Loucy (cell line): ENCODE data around the gene ZC3H12C.
A peak's percentile ranks its signal among the peaks of the same experiment; 100 is the strongest.
"Not testable (repeated sequence)": the region's sequence is repeated elsewhere in the genome, so short reads cannot be mapped to it uniquely, and the experiment has no call there.

ENCODE experiments used
- H2AFZ ChIP-seq: fragments of 200-600 bp; sonication (generic); 2 replicates; pipeline ENCODE4 v1.6.0; 2016; ENCODE audit warnings: antibody characterized with exemption, mild to moderate bottlenecking, low read length, moderate library complexity
- H3F3A ChIP-seq: fragments of 200-600 bp; 2 replicates; pipeline ENCODE4 v1.6.0; 2016; ENCODE audit warnings: antibody characterized with exemption, low read depth, mild to moderate bottlenecking
- H3K27me3 ChIP-seq: fragments of 200-600 bp; sonication (generic); 2 replicates; pipeline ENCODE4 v1.6.1; 2014; ENCODE audit warnings: low read length, mild to moderate bottlenecking; ENCODE audit not compliant: insufficient read depth, poor library complexity, severe bottlenecking
- H3K36me3 ChIP-seq: fragments of 200-600 bp; sonication (generic); 2 replicates; pipeline ENCODE4 v1.6.1; 2016; ENCODE audit warnings: low read length; ENCODE audit not compliant: insufficient read depth
- H3K4me1 ChIP-seq: fragments of 200-600 bp; sonication (generic); 2 replicates; pipeline ENCODE4 v1.5.1; 2014; ENCODE audit warnings: low read length, mild to moderate bottlenecking; ENCODE audit not compliant: insufficient read depth, poor library complexity, severe bottlenecking
- H3K4me2 ChIP-seq: fragments of 200-600 bp; sonication (generic); 2 replicates; pipeline ENCODE4 v1.6.0; 2014; ENCODE audit warnings: antibody characterized with exemption, low read length, low read depth, mild to moderate bottlenecking; ENCODE audit not compliant: poor library complexity, severe bottlenecking
- H3K4me3 ChIP-seq: fragments of 200-600 bp; sonication (generic); 2 replicates; pipeline ENCODE4 v1.5.1; 2014; ENCODE audit warnings: low read length, mild to moderate bottlenecking, mixed read lengths; ENCODE audit not compliant: poor library complexity, severe bottlenecking
- H3K79me2 ChIP-seq: fragments of 200-600 bp; sonication (generic); 2 replicates; pipeline ENCODE4 v1.6.1; 2014; ENCODE audit warnings: low read length; ENCODE audit not compliant: insufficient read depth
- H3K9ac ChIP-seq: fragments of 200-600 bp; sonication (generic); 2 replicates; pipeline ENCODE4 v1.6.0; 2014; ENCODE audit warnings: mild to moderate bottlenecking, low read depth, low read length, moderate library complexity; ENCODE audit not compliant: poor library complexity, severe bottlenecking
- H3K9me2 ChIP-seq: fragments of 200-600 bp; sonication (generic); replicated peaks from 2 replicates; pipeline ENCODE4 v1.6.1; 2016; ENCODE audit warnings: low read depth, low read length, mixed read lengths
- H3K9me3 ChIP-seq: fragments of 200-600 bp; sonication (generic); 2 replicates; pipeline ENCODE4 v1.6.1; 2014; ENCODE audit warnings: mild to moderate bottlenecking, antibody characterized with exemption, low read length, low read depth; ENCODE audit not compliant: insufficient read depth
- H4K20me1 ChIP-seq: fragments of 200-600 bp; sonication (generic); 2 replicates; pipeline ENCODE4 v1.6.0; 2014; ENCODE audit warnings: antibody characterized with exemption, low read length, mild to moderate bottlenecking; ENCODE audit not compliant: insufficient read depth, poor library complexity, severe bottlenecking
- CTCF ChIP-seq: fragments of 200-600 bp; sonication (generic); conservative IDR thresholded peaks from 2 replicates; pipeline ENCODE4 v1.5.1; 2014; ENCODE audit warnings: mild to moderate bottlenecking, antibody characterized with exemption, low read length
- EZH2phosphoT487 ChIP-seq: fragments of 200-600 bp; IDR thresholded peaks from 2 replicates; pipeline ENCODE4 v1.6.1; 2018; ENCODE audit warnings: antibody characterized with exemption, mild to moderate bottlenecking, moderate library complexity, borderline replicate concordance

The ZC3H12C gene

GRCh38 chr11:110187731-110188130 lies 94.5 kb downstream of the ZC3H12C start:
- no peak overlapping the region for H3K4me2 ChIP-seq
- no peaks in the 10 kb centered on the region for H3F3A ChIP-seq
- no peaks in the 10 kb centered on the region for H3K79me2 ChIP-seq
- H3K9ac ChIP-seq: no peak overlapping the region
- peaks cover 6% of the 10 kb centered on the region for H3K4me1 ChIP-seq
- no peaks in the 10 kb centered on the region for H3K36me3 ChIP-seq
- no peak overlapping the region for H2AFZ ChIP-seq
- no peaks in the 10 kb centered on the region for H3K9me3 ChIP-seq
- no peaks in the 10 kb centered on the region for H3K9me2 ChIP-seq
- no peaks in the 10 kb centered on the region for H3K27me3 ChIP-seq
- no peaks in the 10 kb centered on the region for H4K20me1 ChIP-seq
- H3K4me3 ChIP-seq: no peak overlapping the region
- TF ChIP-seq EZH2phosphoT487 (no peak), CTCF (no peak)

- TF ChIP-seq CTCF (no peak), EZH2phosphoT487 (no peak)
- Histone ChIP-seq H4K20me1 (no peaks in the 10 kb centered on the region), H2AFZ (no peak overlapping the region)
These were observed 97.7 kb downstream of the ZC3H12C start for GRCh38 chr11:110190885-110191284.

GRCh38 chr11:110192604-110193282 lies 99.6 kb downstream of the ZC3H12C start:
- peak overlapping the region; percentile 22 for H3K4me2 ChIP-seq
- not testable (repeated sequence) for H3K4me3 ChIP-seq, H3K4me1 ChIP-seq, H3K9ac ChIP-seq, H3K36me3 ChIP-seq, H3F3A ChIP-seq, H3K27me3 ChIP-seq, H3K9me2 ChIP-seq, H2AFZ ChIP-seq, H4K20me1 ChIP-seq, H3K9me3 ChIP-seq, H3K79me2 ChIP-seq

More at GRCh38 chr11:110190885-110191284, 97.7 kb downstream of the ZC3H12C start:
- Histone ChIP-seq H3K4me2 (no peak overlapping the region), H3K9ac (no peak overlapping the region), H3K27me3 (no peaks in the 10 kb centered on the region), H3K9me3 (no peaks in the 10 kb centered on the region), H3K79me2 (no peaks in the 10 kb centered on the region), H3K4me1 (peaks cover 6% of the 10 kb centered on the region), H3K4me3 (no peak overlapping the region), H3F3A (no peaks in the 10 kb centered on the region), H3K9me2 (no peaks in the 10 kb centered on the region), H3K36me3 (no peaks in the 10 kb centered on the region)

- H3K9me2 ChIP-seq, H3F3A ChIP-seq, H2AFZ ChIP-seq, H4K20me1 ChIP-seq, H3K27me3 ChIP-seq, H3K4me3 ChIP-seq, H3K79me2 ChIP-seq, H3K4me2 ChIP-seq, H3K9me3 ChIP-seq, H3K9ac ChIP-seq, H3K4me1 ChIP-seq, H3K36me3 ChIP-seq: not testable (repeated sequence)
These were observed 101.1 kb downstream of the ZC3H12C start for GRCh38 chr11:110194211-110194766.
